ENCODE data around the gene CSNK1G1.

The CSNK1G1 gene

DNA sequence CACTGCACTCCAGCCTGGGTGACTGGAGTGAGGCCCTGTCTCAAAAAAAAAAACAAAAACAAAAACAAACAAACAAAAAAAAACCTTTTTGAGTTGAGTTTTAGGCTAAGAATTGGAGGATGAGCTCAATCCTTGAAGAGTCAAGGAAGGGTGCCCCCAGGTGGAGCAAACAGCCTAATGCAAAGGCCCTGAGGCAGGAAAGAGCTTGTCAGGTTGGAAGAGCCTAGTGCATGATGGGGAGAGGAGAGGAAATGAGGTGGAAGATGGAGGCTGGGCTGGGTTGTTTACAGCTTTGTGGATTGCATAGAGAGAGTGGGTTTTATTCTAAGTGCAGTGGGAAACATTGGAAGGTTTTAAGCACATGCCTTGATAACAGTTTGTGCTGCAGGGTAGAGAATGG is 206.5 kb downstream of the CSNK1G1 start:
- no peak for FAIRE-seq

DNA sequence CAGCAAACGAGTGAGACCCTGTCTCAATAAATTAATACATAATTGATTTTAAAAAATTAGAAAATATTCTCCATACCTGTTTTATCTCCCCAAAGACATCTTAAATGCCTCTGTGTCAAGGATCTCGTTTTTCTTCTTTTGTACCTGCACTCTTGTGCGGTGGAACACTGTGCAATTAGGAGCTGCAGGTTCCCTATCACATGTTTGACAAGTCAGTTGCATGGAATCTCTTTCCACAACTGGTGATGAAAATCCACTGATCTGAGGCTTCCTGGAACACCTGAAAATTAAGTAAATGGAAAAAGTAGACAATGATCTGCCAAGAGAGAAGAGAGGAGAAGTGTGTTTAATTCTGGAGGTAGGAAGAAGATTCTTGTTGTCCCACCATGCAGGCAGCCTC is 207.4 kb downstream of the CSNK1G1 start:
- no peak for FAIRE-seq

DNA sequence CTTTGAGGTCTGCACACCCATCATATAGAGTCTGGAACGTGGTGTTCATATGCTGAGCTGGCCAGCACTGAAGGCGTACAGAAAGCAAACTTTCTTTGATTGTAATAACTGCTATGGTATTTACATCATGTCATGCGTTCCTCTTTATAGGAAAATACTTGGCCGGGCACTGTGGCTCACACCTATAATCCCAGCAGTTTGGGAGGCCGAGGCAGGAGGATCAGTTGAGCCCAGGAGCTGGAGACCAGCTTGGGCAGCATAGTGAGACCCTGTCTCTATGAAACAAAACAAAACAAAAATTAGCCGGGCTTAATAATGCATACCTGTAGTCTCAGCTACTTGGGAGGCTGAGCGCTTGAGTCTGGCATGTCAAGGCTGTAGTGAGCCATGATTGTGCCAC is 207.8 kb downstream of the CSNK1G1 start:
- FAIRE-seq, result no peak

DNA sequence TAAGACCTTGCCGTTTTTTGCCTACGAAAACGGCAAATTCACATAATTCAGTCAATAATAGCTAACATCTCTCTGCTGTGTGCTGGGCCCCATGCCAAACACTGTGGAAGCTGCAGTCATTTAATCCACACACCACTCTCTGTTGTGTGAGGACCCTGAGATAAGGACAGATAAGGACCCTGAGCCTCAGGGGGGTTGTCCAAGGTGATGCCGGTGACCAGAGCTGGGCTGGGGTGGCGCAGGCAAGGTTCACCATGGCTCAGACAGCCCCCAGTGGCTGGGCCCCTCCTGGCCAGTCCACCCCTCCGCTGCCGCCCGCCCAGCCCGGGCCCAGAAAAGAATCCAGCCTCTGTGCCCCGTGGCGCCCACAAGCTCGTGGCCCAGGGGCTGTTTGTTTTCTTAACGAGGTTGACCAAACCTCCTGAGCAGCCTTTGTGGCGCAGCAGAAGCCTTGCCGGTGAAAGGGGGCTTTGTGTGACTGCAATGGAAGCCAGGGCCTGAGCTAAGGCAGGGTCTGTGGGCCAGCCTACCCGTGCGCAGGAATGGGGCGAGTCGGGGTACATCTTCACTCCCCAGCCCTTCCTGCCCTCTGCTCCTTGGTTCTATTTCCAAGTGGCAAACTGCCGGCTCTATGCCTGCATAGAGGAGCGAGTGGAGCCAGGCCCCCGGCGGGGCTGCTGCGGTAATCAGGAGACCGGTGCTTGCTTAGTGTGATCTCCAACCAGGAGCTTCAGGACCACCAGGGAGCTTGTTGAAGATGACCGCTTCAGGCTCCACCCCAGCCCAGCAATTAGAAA is 208.9 kb downstream of the CSNK1G1 start:
- FAIRE-seq, result no peak

DNA sequence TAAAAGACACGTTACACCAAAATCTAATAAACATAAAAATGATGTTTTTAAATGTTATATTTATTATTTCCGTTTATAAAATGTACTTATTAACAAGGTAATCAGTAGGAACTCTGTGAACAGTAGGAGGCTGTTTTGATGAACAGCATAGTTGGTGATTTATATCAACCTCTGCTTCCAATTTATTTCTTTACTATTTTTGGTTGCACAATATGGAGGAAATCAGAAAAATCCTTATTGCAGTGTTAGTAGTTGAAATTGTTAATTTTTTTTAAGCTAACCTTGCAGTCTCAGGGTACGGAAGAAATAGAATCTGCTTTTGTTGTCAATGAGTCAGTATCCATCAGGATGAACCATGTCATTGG is 209.5 kb downstream of the CSNK1G1 start:
- FAIRE-seq, result no peak

DNA sequence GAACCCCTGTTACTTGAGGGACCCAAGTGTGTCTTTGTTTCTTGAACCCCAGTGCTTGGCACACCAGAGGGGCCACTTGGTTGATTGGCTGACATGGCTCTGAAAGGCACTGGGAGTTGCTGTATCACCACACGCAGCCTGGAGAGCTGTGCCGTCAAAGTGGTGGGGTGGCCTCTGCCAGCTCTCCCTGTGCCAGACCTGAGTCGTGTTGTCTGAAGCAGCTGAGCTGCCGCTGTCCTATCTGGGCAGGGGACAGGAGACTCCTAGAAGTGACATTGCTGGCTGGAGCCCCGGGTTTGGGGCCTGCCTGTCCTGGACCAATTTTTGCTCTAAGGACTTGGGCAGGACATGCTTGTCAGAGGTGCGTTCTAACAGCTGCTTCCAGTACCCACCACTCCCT is 209.9 kb downstream of the CSNK1G1 start:
- FAIRE-seq, result no peak

DNA sequence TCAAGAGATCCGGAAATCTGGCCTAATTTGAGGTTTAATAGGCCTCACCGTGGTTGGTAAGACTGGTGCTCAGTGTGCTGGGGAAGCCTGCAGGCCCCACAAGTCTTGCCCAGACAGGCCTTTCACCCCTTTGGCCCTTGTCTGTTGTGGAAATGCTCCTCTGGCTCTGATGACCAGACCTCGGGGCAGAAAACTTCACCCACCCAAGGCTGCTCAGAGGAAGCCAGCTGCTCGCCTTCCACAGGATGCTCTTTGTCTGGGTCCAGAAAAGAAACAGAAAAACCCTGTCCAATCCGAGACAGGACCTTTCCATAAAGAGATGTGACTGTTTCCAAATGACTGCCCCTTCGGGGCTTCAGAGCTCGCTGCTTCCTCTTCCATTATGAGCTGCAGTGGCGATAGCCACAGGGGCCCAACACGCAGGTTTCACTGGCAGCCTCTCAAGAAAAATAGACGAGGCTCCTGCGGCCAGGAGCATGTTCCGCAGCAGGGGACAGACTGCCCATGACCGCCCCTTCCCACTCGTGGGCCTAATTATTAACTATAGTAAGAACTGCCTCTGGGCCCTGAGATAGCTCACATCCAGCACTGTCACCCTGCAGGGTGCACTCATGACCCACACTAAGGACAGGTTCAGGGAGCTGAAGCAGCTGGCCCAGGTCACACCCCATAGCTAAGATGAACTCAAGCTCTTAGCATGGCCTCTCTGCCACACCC is 211.2 kb downstream of the CSNK1G1 start:
- FAIRE-seq, result no peak

DNA sequence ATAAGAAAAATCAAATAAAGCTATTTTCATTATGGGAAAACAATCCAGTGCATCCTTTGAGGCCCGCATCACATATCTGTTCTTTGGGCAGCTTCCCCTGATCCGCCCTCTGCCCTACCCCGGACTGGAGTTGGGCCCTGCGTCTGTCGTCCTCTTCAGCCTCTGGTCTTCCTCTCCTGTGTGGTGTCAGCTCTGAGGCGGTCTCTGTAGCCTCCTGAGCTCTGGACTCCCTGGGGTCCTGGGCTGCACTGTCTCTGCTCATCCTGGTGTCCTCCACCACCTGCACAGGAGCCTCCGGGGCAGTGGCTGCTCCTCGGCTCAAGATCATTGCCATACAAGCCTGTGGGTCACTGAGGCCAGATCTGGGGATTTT is 211.8 kb downstream of the CSNK1G1 start:
- FAIRE-seq, result no peak

DNA sequence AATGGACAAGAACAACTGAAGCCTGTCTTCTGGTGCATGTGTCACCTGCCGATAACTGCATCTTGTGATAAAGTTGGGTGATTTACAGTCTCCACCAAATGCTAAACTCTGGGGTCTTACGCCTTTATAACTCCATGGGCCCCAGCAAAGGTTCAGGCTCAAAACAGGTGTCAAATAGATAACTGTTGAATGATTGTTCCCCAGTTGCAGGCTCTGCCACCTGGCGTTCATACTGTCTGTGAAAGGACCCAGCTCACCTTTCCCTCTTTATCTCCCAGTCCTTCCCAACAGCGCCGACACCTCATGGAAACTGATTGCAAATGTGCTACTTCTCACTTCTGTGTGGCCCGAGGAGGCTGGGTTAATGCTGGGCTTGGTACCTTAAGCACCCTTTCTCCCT is 212.7 kb downstream of the CSNK1G1 start:
- no peak for FAIRE-seq

DNA sequence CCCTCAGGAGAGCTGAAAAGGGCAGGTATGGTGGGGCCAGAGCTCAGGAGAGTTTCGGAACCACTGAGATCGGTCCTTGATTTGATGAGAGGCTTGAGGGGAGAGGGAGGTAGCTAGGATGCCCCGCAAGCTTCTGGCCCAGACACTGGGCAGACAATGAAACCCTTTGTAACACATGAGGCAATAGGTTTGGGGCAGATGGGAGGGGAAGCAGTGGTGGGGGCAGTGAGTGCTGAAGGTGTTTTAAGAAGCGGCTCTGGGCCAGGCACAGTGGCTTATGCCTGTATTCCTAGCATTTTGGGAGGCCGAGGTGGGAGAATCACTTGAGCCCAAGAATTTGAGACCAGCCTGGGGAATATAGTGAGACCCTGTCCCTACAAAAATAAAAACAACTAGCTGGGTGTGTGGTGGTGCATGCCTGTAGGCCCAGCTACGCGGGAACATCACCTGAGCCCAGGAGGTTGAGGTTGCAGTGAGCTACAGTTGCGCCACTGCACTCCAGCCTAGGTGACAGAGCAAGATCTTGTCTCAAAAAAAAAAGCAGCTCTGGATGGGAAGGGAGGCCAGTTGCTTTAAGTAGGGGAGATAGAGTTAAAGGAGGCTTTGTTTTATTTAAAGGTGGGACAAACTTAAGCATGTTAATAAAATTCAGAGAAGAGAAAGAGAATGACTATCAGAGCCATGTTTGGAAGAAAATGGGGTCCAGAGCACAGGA is 214.0 kb downstream of the CSNK1G1 start:
- no peak for FAIRE-seq

DNA sequence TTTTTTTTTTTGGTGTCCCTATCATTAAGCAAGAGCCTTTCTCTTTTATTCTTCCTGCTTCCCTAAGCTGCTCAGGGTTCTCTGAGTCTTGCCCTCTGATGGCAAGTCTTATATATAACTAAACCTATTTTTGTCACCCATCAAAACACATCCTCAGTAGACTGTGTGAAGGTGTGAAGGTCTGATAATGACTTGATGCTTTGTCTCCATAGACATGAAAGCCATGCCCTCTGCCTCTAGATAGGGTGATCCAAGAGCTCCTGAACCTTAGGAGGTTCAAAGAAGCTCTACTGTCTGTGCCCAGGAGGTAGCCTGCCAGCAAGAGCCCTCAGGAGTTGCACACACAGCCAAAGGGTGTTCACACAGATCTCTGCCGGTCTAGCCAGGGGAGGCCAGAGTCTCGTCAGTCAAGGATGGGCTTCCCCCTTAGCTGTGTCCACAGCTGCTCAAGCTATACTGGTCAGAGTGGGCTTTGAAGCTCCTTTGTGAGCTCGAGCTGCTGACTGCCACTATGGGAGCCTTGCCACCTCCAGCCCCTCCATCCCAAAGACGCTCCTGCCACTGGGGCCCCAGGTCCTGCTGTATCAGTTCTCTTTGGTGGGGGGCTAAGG is 217.5 kb downstream of the CSNK1G1 start:
- FAIRE-seq, result no peak

DNA sequence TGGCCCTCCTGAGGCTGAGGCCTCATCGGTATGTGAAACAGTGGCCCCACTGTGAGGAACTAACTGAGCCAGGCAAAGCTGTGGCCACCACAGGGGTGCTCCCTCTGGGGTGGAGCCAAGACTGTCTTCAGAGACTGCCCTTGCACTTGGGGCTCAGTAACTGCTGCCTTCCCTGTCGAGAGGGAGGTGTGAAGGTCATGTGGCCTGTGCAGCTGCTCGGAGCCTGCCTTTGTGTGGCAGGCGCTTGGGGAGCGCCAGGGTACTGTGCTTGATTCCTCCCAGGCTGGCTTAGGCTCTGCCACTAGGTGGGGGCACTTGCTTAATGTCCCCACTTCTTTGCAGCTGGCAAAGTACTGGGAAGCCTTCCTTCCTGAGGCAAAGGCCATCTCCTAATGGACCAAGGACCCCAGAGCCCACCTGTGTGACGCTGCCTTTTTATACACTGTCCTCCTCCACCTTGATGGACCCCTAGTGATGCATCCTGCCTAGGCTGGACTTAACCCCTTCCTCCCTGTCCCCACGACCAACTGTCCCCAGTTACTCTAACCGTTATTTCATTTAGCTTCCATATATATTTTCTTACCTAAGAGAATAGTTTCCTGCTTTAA is 218.6 kb downstream of the CSNK1G1 start:
- FAIRE-seq, result no peak

DNA sequence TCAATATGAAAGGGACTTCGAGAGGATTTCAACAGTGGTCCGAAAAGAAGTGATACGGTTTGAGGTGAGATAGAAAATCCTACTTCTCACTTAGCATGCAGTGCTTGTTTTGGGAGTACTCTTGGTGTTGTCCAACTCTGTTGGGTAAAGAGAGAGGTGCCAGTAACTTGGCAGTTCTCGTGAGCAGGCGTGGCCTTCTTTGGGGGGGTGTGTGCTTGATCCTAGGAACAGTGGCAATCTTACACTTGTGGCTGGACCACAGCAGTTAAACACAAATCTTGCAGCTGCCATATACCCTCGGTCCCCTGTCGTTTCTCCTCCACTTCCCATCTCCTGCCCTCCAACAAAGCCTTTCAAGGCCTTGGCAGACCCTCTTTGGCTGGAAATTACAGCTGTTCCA is 219.6 kb downstream of the CSNK1G1 start:
- FAIRE-seq, result no peak

DNA sequence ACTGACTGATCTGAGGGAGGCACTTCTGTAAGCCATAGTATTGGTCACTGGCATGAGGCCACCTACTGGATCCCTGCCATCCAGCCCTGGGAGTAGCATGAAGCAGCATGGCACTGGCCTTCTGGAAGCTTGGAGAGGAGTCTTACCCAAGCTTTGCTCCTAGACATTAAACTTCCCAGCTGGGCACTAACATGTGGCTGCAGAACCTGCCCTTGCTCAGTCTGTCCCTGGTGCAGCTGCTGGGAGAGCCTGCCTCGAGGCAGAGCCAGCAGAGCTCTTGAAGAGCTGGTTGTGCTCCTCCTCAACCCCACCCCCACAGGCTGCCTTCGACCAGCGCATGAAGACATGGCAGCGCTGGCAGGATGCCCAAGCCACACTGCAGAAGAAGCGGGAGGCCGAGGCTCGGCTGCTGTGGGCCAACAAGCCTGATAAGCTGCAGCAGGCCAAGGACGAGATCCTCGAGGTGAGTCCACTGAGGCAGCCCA is 221.6 kb downstream of the CSNK1G1 start:
- no peak for FAIRE-seq

DNA sequence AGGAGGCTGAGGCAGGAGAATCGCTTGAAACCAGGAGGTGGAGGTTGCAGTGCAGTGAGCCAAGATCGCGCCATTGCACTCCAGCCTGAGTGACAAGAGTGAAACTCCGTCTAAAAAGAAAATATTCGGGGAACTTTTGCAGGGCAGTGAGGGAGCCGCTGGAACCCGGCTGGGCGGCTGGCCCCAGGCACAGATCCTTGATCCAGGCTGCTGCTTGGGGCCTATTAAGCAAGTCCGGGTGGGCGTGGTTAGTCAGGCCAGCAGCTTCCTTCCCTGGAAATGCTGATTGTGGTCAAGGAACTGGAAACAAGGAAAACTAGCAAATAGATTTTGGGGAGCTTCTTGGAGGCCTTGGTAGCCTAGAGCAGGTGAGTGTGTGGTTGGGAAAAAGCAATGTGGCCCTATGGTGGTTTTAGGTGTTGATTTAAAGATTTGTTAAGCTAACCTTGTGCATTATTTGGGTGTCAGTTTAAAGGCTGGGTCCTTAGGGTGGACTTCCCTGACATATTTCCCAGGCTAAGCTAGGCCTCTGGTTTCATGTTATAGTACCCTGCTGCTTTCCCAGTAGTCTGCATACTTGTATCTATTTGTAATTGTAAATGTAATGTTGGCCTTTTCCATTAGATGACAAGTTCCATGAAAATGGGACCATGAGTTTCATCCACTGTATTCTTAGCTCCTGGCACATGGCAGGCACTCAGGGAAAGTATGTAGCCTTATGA is 222.2 kb downstream of the CSNK1G1 start:
- FAIRE-seq, result no peak

DNA sequence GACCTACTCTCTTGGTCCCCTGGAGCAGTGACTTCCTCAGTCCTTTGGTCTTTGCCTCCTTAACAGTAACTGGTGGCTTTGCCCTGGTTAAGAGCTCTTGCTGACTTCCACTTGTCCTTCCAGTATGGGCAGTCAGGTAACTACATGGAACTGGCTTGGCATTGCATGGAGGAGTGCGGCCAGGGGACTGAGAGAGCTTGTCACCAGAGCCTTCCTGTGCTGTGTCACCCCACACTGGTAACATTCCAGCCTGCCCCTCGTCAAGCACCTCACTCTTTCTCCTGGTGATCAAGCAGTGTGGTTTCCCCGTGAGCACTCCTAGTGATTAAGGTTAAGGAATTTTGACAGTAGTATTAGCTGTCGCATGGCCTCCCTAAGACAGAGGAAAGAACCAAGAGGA is 223.8 kb downstream of the CSNK1G1 start:
- no peak for FAIRE-seq

DNA sequence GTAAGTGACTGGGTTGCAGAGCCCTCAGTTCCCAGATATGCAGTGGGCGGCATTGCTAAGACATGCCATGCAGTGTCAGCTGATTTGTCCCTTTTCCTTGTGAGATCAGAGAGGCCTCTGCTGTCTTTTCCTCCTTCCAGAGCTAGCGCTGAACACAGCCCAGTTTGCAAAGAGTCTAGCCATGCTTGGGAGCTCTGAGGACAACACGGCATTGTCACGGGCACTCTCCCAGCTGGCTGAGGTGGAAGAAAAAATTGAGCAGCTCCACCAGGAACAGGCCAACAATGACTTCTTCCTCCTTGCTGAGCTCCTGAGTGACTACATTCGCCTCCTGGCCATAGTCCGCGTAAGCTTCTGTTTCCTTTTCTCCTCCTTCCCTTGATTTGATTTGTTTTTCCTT is 224.4 kb downstream of the CSNK1G1 start:
- no peak for FAIRE-seq

DNA sequence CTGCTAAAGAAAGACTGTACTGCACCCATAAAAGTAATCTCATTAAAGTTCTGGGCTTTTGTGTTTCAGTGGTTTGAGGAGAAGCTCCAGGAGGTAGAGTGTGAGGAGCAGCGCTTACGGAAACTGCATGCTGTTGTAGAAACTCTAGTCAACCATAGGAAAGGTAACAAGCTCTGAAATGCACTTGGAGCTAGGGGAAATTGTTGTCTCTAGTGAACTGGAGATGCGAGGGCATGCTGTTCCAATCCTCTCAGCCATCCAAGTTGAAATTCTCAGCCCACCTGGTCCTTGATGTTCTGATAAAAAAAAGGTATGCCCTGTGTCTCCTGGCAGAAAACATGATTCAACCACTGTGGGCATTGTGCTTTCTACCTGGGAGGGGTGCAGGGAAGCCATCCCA is 225.8 kb downstream of the CSNK1G1 start:
- FAIRE-seq, result no peak

DNA sequence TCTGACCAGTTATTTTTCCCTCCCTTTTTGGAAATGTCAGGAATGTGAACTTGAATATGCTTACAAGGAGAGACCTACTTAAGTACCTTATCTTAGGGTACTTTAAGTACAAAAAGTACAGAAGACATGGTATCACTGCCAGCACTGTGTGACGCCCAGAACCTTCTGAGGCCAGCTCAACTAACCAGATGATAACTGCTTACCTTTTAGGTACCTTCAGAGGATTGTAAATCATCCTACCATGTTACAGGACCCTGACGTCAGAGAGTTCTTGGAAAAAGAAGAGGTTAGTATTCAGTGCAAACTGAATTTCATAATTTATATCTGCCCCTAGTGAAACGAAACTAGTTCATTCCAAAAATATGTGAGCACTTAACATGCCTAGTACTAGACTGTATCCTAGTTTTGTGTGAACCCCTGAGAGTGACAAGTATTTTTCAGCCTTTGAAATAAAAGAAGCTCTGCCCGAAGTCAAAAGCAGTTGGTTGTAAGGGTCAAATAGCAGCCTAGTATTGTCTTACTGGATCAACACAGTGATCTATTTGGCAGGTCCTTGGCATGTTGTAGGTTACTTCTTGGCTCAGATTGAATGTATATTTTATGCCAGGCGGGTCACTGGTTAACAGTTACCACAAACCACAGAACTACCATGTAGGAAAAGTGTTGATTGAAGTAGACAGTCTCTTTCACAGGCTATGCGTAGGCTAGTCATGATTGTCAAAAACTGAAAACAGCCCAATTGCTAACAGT is 228.3 kb downstream of the CSNK1G1 start:
- FAIRE-seq, result no peak

DNA sequence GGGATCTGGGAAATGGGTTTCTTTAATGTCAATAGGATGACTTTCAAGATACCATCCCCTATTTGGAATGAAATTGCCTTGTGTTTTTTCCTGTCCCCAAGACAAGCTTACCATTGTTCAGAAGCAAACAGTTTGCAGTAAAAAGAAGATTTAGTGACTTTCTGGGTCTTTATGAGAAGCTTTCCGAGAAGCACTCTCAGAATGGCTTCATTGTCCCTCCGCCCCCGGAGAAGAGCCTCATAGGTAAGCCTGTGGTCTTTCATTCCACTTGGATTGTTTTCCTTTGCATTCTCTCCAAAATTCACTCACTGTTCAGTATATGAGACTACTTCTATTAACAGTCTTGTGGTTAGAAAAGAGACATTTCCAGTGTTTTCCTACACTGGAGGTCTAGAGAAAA is 230.0 kb downstream of the CSNK1G1 start:
- no peak for FAIRE-seq

DNA sequence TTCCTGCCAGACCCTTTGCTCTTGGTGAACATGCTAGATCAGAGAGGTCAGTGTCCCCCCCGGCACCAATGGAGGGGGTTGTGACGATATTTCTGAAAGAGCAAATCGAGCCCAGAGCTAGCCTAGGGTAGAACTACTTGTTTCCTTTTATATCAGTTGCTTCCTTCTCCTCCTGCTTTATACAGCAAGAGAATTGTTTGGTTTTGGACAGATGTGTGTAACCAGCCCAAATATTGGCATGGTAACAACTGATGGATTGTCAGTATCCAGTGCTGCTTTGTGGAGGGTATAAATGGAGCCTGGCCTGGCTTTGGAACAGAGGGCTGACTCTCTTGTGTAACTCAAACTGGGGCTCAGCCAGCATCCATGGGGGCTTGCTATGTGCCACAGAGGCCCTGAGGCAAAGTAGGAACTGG is 233.0 kb downstream of the CSNK1G1 start:
- no peak for FAIRE-seq

DNA sequence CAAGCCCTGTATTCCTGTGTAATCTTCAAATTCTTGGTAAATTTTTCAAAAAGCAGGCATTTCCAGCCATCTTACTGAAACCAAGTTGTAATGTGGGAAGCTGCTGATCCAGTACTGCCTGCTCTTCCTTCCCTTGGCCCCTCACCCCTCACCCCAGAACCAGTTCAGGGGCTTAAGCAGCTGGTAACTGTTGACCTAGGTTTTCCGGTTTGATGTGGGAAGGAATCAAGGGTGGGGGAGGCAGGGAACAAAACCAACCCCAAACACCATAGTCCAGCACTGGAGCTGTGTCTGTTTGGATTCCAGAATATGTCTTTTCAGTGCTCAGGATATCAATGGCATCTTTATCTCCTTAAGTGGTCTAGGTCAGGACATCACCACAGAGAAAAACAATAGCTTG is 233.5 kb downstream of the CSNK1G1 start:
- FAIRE-seq, result no peak
